Stimulated activated CD4-positive, alpha-beta T cell treated with anti-CD3 and anti-CD28 coated beads, Interleukin-12 subunit alpha, Interleukin-12 subunit beta, amount 100 ng/mL, for 4 hours (primary cell): Measurements from ENCODE around the gene ASAP2.

Source experiments
- DNase-seq: peaks from one replicate; pipeline ENCODE4 v3.0.0-alpha.2; 2020

ASAP2 gene

GRCh38 chr2:9232886-9233285, 26.3 kb downstream of the ASAP2 start:
- DNase-seq, result no peak

DNA sequence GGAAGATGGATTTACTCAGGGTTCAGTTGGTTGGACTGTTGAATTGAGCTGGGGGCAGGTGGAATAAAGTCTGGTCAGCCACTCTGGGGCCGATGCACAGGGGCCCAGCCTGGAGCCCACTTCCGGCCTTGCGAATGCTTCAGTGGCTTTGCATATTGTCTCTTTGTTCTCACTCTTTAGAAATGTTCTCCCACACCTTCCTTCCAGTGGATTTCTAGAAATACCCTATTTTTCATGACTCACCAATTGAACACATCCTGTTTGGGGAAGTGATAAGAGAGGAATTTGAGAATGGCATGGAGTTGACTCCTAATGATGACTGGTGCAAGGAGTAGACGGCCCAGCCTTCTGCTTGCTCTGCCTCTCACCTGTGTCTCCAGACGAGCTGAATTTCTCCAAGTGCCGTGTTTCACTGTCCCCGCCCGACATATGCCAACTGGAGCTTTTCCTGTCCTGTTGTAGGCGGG, 28.1 kb downstream of the ASAP2 start:
- no peak for DNase-seq

DNA sequence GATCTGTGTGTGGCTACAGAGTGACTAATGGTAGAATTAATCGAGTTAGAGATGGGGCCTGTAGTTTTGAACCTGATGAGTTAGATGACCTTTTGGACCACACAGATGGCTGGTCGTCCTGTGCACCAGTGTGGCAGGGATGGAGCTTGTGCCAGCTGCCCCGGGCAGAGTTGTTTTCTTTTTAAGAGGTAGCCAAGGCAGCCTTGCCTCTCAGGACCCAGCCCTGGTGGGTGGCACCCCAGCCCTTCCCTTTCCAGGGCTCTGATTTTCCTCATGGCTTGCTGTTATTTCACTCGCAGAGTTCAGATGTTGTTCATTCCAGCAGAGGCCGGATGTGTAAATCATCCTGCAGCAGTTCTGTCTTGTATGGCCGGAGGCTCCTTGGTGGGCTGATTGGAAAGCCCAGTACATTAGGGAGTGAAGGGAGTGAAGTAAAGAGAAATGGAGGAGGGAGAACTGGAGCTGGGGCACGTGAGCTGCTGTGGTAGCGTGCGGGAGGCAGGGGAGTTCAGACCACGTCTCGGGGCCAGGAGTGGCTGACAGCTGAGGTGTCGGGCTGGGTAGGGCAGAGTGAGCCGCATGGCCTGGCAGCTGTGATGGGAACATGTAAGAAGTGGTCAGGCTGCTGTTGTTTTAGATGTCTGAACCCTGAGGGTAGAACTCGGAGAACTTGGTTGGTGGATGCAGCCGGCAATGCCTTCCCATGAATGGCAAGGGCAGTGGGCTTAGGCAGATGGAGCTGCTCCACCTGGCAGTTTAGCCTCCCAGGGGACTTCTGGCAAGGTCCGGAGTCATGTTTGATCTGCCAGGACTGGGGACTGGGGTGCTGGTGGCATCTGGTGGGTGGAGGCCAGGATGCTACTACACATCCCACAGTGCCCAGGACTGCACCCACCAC, 28.8 kb downstream of the ASAP2 start:
- no peak for DNase-seq

- DNase-seq, result no peak
Observed at GRCh38 chr2:9236045-9236344, 29.4 kb downstream of the ASAP2 start.

DNA sequence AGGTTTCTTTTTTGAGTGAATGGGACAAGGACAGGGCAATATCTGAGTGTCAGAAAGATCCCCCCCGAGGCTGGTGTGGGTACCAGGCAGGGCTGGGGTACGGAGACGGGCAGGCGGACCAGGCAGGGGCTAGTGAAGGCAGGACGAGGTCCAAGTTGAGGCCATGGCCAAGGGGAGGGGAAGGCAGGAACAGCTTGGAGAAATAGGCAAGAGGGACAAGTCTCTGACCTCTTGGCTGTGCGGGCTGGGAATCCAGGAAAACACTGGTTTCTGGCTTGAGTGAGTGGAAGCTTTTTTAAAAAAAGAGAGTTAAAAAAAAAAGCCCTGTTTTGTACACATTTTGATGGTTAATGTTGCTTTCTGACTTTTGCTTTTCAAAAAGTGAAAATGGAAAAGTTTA, 30.3 kb downstream of the ASAP2 start:
- DNase-seq, result no peak

DNA sequence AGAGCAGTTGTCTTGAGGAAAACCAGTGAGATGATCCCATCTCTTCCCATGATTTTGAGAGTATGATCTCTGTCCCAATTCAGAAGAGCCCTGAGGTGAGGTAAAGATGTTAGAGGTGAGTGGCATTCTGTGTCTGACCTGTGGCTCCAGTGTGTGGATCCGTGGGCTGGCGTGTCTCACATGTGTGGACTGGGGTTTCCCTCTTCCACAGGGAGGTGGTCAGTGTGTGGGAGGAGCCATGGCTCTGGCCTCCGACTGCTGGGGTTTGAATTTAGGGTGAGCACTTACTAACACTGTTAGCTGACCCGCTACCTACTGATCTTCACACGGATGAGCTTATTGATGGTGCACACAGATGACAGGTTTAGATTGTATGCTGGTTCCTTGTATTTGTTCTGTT, 31.2 kb downstream of the ASAP2 start:
- DNase-seq, result no peak

- no peak for DNase-seq
Observed at GRCh38 chr2:9238591-9239326, 32.1 kb downstream of the ASAP2 start.

GRCh38 chr2:9239616-9240015, 33.0 kb downstream of the ASAP2 start:
- no peak for DNase-seq

- no peak for DNase-seq
Observed at GRCh38 chr2:9240745-9241144, 34.1 kb downstream of the ASAP2 start.

- no peak for DNase-seq
Observed at GRCh38 chr2:9241233-9241632, 34.6 kb downstream of the ASAP2 start.

GRCh38 chr2:9243357-9243756, 36.7 kb downstream of the ASAP2 start:
- no peak for DNase-seq

- DNase-seq, result no peak
Observed at GRCh38 chr2:9244985-9245544, 38.5 kb downstream of the ASAP2 start.

DNA sequence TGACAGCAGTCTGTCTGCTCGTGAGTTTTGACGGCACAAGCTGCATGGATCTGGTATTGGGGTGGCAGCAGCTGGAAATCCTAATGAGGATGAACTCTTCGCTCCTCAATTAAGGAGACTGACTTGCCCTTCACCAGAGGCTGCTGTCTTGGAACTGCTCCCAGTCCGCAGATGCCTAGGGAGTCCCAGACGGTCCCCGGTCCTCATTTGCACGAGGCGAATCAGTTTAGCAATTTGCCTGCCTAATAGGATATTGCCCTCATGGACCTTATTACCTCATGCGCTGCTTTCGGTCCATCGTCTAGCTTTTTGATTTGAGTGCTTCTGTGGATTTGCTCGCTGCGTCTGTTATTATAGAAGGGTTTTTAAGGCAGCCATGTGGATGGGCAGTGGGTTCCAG, 40.6 kb downstream of the ASAP2 start:
- DNase-seq, result no peak

DNA sequence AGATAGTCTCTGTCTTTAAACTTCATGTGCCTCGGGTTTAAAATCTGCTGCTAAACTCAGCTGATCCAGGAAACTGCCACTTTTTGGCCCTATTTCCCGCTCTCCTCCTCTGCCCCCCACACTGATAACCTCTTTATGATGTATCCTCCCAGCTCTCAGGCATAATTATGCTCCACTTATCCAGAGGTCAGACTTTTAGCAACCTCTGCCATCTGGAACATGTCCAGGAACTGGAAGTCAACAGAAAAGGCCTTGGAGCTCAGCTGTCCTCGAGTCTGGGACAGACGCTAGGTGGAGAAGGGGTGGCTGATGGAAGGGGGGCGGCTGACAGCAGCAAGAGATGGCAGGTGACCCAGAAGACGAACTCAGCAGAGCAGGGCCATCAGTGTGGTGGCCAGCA, 41.2 kb downstream of the ASAP2 start:
- DNase-seq, result no peak

GRCh38 chr2:9248363-9248762, 41.8 kb downstream of the ASAP2 start:
- no peak for DNase-seq

DNA sequence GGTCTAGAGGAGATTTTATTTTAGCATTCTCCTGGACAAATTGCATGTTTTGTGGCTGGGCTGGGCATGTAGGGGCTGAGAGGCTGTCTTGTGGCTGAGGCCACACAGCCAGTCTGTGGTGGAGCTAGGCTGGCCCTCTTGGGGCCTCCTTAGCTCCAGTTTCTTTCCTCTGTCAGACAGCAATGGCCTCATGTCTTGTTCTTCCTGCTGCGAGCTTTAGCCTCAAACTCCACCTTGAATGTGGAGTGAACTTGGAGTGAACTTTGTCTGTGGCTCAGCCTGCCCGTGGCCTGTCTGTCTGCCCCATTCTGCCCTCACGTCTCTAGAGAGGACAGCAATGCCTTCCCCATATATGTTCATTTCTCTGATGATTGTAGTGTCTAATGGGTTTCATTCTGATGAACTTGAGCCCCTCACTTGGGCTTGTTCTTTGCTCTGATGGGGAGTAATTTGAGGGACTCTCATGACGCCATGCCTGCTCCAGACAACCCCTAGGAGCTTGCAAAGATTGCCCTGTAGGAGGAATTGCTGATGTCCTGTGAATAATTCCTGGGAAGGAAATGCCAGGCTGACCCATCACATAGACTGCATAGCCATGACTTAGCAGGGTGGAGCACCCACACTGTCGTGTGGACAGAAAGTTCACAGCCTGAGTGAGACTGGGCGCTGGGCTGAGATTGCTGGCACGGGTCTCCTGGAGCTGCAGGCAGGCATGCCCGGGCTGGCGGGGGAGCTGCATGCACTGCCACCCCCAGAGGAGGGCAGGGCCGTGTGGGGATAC, 42.6 kb downstream of the ASAP2 start:
- DNase-seq, result no peak

GRCh38 chr2:9250091-9250490, 43.5 kb downstream of the ASAP2 start:
- DNase-seq, result no peak

DNA sequence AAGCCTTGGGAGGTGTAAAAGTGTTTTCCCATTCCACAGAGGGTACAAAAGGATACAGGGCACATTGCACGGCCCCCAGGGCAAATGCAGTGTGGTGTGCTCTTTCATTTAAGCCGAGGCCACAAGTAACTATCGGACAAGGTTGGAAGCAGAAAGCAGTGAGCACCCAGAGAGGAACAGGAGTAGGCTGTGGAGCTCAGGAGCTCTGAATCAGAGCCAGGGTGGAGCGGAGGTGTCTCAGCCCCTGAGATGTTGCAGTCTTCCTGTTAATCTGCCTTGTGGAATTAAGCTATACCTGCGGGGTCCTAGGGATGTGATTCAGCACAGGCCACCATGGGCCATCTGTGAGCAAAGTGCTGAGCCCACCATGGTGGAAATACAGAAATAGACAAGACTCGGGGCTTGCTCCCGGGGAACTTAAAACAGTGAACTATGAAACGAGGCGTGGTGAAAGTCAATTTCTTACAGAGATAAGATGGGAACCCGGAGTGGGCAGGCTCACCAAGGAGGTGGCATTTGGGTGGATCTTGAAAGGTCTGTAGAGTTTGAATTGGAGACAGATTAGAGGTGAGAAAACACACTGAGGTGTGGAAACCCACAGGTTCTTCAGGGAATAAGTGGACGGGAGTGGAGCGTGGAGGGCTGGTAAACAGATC, 44.0 kb downstream of the ASAP2 start:
- DNase-seq, result no peak

DNA sequence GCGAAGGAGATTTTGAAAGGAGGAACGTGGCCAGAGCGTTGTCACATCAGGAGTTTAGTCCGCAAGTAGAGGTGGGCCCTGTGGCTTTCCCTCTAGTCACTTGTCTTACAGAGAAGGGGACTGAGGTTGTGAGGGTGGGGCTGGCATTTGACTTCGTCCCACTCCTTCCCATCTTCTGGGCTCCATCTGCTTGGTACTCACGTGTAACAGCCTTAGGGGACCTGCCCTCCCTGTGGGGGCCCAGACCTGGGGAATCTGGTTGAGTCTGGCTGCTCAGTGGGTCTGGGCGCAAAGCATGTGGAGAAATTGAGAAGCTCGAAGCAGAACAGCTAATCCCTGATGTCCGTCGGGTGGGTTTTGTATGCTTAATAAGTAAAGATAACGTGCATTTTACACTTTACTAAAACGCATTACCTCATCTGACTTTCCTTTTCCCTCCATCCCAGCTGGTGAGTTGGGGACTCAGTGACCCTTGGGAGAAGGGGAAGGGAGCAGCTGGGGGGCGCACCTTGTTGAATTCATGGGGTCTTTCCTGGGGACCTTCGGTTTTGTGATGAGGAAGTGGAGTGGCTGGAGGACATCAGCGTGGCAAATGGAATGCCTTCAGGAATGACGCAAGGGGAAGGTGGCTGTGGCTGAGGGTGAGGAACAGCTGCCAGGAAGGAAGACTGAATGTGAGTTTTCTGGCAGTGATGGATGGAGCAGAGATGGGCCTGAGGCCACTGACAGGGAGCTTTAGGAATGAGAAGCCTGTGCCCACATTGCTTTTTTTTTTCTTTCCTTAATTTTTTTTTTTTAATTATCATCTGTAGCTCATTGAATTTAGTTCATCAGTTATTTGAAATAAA, 44.8 kb downstream of the ASAP2 start:
- no peak for DNase-seq

DNA sequence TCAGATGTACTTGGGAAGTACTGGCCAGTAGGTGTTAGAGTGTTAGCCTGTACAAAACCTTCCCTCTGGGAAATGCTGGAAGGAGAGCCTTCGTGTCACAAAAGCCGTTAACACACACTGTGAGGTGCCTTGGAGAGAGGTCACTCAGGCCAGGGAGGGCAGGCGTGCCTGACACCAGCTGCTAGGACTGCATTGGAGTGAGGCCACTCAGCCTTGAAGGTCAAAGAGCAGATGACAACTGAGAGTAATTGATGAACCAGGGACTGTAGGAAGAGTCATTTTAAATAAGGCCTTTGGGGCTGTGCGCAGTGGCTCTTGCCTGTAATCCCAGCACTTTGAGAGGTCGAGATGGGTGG, 45.4 kb downstream of the ASAP2 start:
- no peak for DNase-seq

DNA sequence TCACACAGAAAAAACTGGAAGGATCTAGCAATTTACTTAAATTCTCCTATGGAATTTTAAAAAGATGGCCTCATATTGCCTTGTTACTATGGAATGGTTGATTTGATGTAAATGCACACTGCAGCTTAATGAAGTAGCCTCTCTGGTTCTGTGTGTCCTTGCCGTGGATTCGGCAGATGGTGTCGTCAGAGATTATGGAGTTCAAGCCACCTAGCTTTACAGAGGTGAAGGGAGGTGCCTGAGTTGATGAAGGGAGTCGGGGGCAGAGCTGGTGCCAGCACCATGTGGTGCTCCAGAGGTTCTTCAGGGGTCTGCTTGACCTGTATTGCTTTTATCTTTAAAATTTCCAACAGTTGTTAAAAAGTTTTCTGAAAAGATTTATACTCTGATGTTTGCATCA, 48.8 kb downstream of the ASAP2 start:
- DNase-seq, result no peak

GRCh38 chr2:9256147-9256546, 49.5 kb downstream of the ASAP2 start:
- DNase-seq, result no peak
